Spinal cord (tissue), 10 donors: ENCODE data around the gene LACTBL1. TPM values are rescaled to one million over a fixed set of nuclear protein-coding genes. Genes with fewer than 3 reads are reported as not detected.
"Not testable (repeated sequence)": the region's sequence is repeated elsewhere in the genome, so short reads cannot be mapped to it uniquely, and the experiment has no call there.

Experiments
- DNase-seq, 6 donors: peaks; one replicate each; pipeline versions ENCODE4 v3.0.0 to v3.0.0-alpha.2; 2013 to 2015; ENCODE audit warnings: low spot score in 6 of 6, low read depth in 4 of 6
- H3K27ac ChIP-seq: one replicate; pipeline ENCODE4 v1.5.1; 2013; ENCODE audit warnings: low read depth, low read length, control low read depth
- H3K27me3 ChIP-seq: one replicate; pipeline ENCODE4 v1.6.1; 2013; ENCODE audit warnings: low read length; ENCODE audit not compliant: control insufficient read depth, insufficient read depth
- H3K36me3 ChIP-seq: one replicate; pipeline ENCODE4 v1.6.1; 2013; ENCODE audit warnings: low read length; ENCODE audit not compliant: control insufficient read depth, insufficient read depth
- H3K4me1 ChIP-seq: one replicate; pipeline ENCODE4 v1.6.1; 2013; ENCODE audit warnings: low read length; ENCODE audit not compliant: control insufficient read depth, insufficient read depth
- H3K4me3 ChIP-seq: one replicate; pipeline ENCODE4 v1.5.1; 2013; ENCODE audit warnings: low read depth, low read length, control low read depth
- H3K9me3 ChIP-seq: one replicate; pipeline ENCODE4 v1.6.1; 2013; ENCODE audit warnings: low read length; ENCODE audit not compliant: control insufficient read depth, insufficient read depth
- WGBS: methylation state at CpG from one replicate; pipeline ENCODE4 v1.1.5; 2013; ENCODE audit warnings: missing lambda C conversion rate; ENCODE audit not compliant: insufficient coverage; 5-methylcytosine and 5-hydroxymethylcytosine counted together
- long read RNA-seq, 4 donors: transcript quantifications; one replicate each; lab custom pipeline, GENCODE V29; 2026
- polyA plus RNA-seq, 2 donors: library from polyadenylated mRNA; unstranded; fragments of 120-200 nt; gene quantifications; one replicate each; pipeline ENCODE4 v1.2.1, GENCODE V29; 2013; ENCODE audit not compliant: insufficient read length in 2 of 2
- total RNA-seq, 2 donors: library from RNA; depleted of rRNA in 1 of 2; stranded (reverse); fragments of 120-200 nt in 1 of 2; fragments of >200 nt in 1 of 2; gene quantifications; one replicate each; pipeline versions ENCODE4 v1.2.3 to v1.2.4, GENCODE V29; 2013 to 2014
- donor health status: healthy.

Gene LACTBL1, protein sequence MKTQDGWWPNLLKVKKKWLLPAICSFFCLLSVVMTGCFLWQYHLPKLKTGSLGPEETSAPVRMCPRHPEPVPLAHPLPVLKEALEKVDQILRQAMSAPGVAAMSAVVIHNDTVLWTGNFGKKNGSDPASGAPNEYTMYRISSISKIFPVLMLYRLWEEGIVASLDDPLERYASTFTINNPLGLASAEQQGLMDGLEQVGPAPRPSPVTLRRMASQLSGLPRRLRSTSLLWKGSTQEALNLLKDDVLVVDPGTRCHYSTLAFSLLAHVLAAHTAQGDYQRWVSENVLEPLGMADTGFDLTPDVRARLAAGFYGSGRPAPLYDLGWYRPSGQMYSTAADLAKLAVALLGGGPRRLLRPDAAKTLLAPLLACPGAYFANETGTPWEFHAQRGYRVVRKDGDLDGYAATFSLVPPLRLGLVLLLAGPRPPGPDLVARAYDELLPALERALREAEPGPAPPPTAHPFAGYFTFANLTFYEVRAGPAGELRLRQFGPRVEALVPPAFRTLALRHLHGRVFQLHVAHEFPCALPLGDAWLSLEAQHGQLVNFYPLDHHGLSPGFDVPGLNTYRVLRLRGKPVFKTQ
- total RNA-seq (not detected), polyA plus RNA-seq (not detected)
- long read RNA-seq, donor 1: 0 reads
- long read RNA-seq, donor 2: 0 reads
- long read RNA-seq, donor 3: 0 reads
- long read RNA-seq, donor 4: 0 reads

DNA sequence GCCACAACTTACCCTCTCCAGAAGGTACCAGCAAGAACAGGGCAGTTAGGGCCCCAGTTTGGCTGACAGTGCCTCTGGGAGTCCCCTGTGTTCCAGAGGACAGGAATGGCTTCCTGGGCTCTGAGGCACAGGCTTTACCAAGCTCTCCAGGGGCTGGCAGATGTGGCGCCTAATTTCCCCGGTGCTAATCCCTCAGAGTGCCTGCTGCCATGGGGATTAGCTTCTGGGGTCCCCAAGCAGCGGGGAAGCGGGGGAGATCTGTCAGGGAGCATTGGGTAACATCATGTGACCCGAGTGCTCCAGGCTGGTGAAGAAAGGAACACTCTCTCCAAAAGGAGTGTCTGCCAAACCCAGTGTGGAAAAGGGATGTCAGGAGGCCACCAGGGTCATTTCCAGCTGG lies at the start of gene LACTBL1:
LACTBL1 (minus strand) TSS at position 107 of the 400 bp plus-strand sequence. CDS start 550 bp downstream, outside the sequence.
- peak in 1 of 6 donors; percentile 6 for DNase-seq
- peaks cover 16% of the 10 kb centered on the region for H3K4me1 ChIP-seq
- H3K36me3 ChIP-seq: no peaks in the 10 kb centered on the region
- H3K27me3 ChIP-seq: peaks cover 9% of the 10 kb centered on the region
- no peak within 1 kb of the TSS for H3K4me3 ChIP-seq
- H3K27ac ChIP-seq: no peak within 1 kb of the TSS
- WGBS: 70% methylated on average over 5 of the region's 5 CpGs
- H3K9me3 ChIP-seq: no peaks in the 10 kb centered on the region

DNA sequence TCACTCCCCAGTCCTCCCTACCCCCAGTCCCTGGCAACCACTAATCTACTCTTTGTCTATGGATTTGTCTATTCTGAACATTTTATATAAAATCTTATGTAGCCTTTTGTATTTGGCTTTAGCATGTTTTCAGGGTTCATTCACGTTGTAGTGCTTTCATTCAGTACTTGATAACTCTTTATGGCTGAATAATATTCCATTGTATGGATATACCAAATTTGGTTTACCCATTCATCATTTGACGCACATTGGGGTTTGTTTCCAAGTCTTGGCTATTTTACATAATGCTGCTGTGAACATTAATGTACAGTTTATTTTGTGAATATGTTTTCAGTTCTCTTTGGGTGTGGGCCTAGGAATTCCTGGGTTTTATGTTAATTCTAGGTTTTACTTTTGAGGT lies 49.2 kb upstream of the LACTBL1 start:
- no CpG with 5 or more reads among the region's 2 CpGs for WGBS
- H3K4me3 ChIP-seq: no peak overlapping the region

DNA sequence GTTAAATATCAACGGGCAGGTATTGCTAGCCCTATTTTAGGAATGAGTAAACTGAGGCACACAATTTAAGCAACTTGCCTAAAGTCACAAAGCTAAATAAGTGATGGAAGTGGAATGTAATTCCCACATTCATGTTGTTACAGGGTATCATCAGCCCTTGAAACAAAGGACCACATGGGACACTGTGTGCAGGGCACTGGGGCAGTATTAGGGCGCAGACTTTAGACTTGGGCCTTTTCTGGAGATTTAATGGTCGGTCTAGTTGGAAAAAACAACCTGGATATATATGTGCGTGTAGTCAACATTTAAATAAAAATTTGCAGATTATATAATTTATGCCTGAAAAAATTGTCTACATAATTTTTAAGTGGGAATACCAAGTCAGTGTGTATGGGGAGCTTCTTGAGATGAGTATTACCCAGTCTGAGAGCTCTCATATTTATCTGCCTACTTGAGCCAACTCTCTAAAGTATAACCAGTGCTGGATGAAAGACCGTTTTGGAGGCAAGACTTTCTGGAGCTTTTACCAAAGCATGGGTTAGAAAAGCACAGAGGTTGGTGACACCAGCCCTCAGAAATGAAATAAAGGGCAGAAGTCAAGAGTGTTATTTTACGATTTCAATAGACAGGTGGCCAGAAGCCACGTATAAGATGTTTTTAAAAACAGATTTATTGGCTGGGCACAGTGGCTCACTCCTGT lies 48.2 kb upstream of the LACTBL1 start:
- Histone ChIP-seq H3K4me3 (peak overlapping the region; percentile 92), H3K4me1 (peaks cover 5% of the 10 kb centered on the region), H3K36me3 (no peaks in the 10 kb centered on the region), H3K27ac (peak overlapping the region; percentile 88), H3K9me3 (no peaks in the 10 kb centered on the region), H3K27me3 (no peaks in the 10 kb centered on the region)
- WGBS: 14% methylated on average over 3 of the region's 7 CpGs
- DNase-seq: peak in 2 of 6 donors; percentile 26 to 52

More for the DNA sequence above, 49.2 kb upstream of the LACTBL1 start:
- H3K9me3 ChIP-seq: no peaks in the 10 kb centered on the region
- H3K36me3 ChIP-seq: no peaks in the 10 kb centered on the region
- no peaks in the 10 kb centered on the region for H3K27me3 ChIP-seq
- DNase-seq: no peak
- no peak overlapping the region for H3K27ac ChIP-seq
- H3K4me1 ChIP-seq: peaks cover 5% of the 10 kb centered on the region

DNA sequence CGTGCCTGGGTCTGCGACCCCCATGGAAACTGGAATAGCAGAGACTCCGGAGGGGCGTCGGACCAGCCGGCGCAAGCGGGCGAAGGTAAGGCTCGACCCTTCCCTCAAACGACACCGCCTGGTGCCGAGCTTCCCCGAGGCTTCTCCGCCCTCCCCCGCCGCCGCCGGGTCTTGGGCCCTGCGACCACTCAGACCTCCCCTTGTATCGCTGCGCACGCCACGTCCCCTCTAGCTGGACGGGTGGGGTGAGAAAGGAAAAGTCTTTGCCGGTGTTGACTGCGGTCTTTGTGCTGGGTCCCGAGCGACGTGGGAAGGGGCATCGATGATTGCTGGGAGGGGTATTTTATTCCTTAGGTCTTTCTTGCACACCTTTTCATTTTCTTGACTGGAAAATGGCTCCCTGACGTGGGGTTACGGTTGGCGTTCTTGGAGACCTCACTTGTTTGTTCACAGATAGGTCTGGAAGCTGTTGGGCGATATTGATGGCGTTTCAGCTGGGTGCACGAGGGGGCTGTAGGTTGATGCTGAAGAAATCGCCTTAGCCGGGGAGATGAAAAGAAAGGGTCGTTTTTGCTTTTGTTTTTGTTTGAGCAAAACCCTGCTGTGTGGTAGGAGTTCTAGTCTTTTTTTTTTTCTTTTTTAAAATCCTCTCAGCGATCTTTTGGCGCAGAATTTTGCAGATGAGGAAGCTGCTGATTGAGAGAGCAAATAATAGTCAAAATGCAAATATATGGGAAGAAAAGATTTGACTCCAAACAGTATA lies 47.4 kb upstream of the LACTBL1 start:
- Histone ChIP-seq H3K4me1 (peaks cover 5% of the 10 kb centered on the region), H3K36me3 (no peaks in the 10 kb centered on the region), H3K27ac (peak overlapping the region; percentile 88), H3K9me3 (no peaks in the 10 kb centered on the region), H3K4me3 (peak overlapping the region; percentile 92), H3K27me3 (no peaks in the 10 kb centered on the region)
- WGBS: 0% methylated on average over 28 of the region's 42 CpGs
- DNase-seq: peak in 3 of 6 donors; percentile 35 to 82 (median 76)

DNA sequence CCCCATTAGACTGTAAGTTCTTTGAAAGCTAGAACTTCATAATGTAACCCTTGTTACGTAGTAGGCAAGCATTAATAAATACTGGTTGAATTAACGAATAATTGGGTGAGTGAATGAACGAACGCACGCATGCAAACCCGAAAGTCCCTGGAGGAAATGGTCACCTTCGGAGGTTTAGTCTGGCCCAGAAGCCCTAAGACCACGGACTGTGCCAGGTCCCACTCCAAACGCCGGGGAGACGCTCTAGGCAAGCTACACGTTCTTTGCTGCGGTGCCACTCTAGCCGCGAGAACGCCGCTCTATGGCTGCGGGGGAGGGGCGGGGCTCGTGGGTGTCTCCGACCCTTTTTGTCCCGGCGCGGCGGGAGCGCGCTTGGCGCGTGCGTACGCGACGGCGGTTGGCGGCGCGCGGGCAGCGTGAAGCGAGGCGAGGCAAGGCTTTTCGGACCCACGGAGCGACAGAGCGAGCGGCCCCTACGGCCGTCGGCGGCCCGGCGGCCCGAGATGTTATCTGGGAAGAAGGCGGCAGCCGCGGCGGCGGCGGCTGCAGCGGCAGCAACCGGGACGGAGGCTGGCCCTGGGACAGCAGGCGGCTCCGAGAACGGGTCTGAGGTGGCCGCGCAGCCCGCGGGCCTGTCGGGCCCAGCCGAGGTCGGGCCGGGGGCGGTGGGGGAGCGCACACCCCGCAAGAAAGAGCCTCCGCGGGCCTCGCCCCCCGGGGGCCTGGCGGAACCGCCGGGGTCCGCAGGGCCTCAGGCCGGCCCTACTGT lies 46.6 kb upstream of the LACTBL1 start, which contains the start of gene KDM1A:
KDM1A (plus strand) TSS at position 375 of the 769 bp plus-strand sequence; CDS start at position 504, 129 bp downstream.
- under 1% methylated on average over 85 of the region's 85 CpGs for WGBS
- Histone ChIP-seq H3K27me3 (no peaks in the 10 kb centered on the region), H3K27ac (peak within 1 kb of the TSS; percentile 88), H3K36me3 (no peaks in the 10 kb centered on the region), H3K4me1 (peaks cover 5% of the 10 kb centered on the region), H3K4me3 (peak within 1 kb of the TSS; percentile 92), H3K9me3 (no peaks in the 10 kb centered on the region)
- DNase-seq: peak; percentile 94 to 99 (median 96)

DNA sequence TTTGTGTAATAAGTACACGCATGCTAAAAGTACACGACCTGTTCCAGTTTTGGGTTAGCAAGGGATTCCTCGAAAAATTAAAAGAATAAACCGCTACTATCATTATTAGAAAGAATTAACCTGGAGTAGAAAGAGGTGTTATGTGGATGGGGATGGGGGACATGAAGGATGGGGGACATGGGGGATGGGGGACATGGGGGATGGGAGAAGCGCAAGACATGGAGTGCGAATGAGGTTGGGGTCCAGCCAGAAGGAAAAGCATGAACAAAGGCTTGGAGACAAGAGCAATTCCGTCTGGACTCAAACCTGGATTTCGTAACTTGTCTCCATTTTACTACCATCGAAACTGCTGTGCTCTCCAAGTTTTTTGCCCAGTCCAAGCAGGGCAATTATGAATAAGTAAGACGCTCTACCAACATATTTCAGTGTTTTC lies 46.0 kb upstream of the LACTBL1 start:
- 15% methylated on average over 2 of the region's 10 CpGs for WGBS
- peaks cover 8% of the 10 kb centered on the region for H3K4me1 ChIP-seq
- H3K36me3 ChIP-seq: no peaks in the 10 kb centered on the region
- H3K9me3 ChIP-seq: no peaks in the 10 kb centered on the region
- peak overlapping the region; percentile 88 for H3K27ac ChIP-seq
- H3K4me3 ChIP-seq: peak overlapping the region; percentile 92
- no peaks in the 10 kb centered on the region for H3K27me3 ChIP-seq
- DNase-seq: no peak

DNA sequence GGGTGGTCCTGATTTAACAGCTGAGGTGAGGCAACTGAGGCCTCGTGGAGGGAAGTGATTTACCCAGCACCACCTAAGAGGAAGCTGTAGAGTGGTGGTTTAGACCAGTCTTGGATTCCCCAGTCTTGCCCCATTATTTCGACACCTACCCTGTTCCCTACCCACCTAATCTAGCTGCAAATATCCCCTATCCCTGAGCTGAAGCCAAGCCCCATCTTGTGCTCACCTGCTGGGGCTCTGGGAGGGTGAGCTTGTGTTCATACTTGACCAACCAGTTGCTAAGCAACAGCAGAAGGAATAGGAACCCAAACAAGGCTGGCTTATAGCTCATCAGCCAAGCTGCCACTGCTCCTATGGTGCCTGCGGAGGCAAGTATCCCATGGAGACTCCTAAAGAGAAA lies 41.0 kb upstream of the LACTBL1 start:
- H3K9me3 ChIP-seq: no peaks in the 10 kb centered on the region
- H3K4me3 ChIP-seq: no peak overlapping the region
- H3K36me3 ChIP-seq: no peaks in the 10 kb centered on the region
- H3K4me1 ChIP-seq: peaks cover 5% of the 10 kb centered on the region
- 33% methylated on average over 1 of the region's 3 CpGs for WGBS
- no peaks in the 10 kb centered on the region for H3K27me3 ChIP-seq
- no peak overlapping the region for H3K27ac ChIP-seq
- peak in 4 of 6 donors; percentile 15 to 94 (median 41) for DNase-seq

DNA sequence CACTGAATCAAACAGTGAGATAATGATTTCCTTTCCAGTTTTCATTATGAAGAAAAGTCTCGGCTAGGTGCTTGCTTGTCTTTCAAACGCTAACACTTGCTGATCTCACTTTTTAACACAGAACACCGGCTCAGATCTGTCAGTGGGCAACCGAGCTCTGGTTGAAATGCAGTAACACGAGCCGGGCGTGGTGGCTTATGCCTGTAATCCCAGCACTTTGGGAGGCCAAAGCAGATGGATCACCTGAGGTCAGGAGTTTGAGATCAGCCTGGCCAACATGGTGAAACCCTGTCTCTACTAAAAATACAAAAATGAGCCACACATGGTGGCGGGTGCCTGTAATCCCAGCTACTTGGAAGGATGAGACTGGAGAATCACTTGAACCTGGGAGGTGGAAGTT lies 37.4 kb upstream of the LACTBL1 start:
- H3K4me3 ChIP-seq, H3K4me1 ChIP-seq, H3K36me3 ChIP-seq, DNase-seq, H3K27ac ChIP-seq, H3K27me3 ChIP-seq, H3K9me3 ChIP-seq: not testable (repeated sequence)
- WGBS: 92% methylated on average over 8 of the region's 8 CpGs
